Measurements from ENCODE around the gene SHC2.
"Not testable (repeated sequence)": the region's sequence is repeated elsewhere in the genome, so short reads cannot be mapped to it uniquely, and the experiment has no call there.

SHC2 gene

DNA sequence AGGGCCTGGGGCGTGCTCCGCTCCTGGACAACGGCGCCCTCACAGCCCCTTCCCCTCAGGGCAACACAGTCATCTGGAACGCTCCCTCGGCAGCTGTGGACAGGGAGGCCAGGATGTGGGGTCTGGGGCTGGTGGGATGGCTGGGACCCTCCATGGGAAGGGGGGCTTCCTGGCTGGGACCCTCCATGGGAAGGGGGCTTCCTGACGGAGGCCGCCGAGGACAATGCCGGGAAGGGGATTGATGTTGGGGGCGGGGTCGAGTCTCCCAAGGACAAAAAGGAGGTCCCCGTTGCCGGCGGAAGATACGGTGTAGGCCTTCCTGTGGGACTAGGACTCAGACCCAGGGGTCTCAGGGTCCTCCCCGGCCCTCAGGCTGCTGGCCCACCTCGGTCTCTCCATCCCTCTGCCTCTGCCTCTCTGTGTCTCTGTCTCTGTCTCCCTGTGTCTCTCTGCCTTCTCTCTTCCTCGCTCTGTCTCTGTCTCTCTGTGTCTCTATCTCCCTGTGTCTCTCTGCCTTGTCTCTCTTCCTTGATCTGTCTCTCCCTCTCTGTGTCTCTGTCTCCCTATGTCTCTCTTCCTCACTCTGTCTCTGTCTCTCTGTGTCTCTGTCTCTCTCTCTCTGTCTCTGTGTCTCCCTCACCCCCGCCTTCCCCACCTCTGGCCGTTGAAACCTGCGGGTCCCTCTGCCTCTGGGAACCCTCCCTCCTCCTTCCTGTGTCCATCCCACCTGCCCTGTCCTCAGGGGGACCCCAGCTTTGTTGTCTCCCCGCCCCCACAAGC is 32.7 kb upstream of the SHC2 start:
- DNase-seq (ENCODE audit: low read depth, low spot score) = no peak
- no peak overlapping the region for H3K27ac ChIP-seq

DNA sequence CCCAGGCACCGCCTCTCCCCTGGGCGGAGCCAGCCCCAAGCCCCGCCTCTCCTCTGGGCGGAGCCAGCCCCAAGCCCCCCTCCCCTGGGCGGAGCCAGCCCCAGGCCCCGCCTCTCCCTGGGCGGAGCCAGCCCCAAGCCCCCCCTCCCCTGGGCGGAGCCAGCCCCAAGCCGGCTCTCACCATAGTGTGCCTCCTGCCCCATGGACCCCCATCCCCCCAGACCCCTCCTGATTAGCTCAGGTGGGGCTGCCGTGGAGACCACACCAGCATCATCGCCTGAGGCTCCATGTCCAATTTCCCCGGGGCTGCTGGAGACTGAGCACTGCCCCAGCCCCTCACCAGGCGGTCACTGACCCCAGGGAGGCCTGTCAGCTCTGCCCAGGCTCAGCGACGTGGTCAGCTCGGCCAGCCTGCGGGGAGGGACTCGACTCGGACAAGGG is 31.3 kb upstream of the SHC2 start:
- no peak for DNase-seq (ENCODE audit: low read depth, low spot score)

DNA sequence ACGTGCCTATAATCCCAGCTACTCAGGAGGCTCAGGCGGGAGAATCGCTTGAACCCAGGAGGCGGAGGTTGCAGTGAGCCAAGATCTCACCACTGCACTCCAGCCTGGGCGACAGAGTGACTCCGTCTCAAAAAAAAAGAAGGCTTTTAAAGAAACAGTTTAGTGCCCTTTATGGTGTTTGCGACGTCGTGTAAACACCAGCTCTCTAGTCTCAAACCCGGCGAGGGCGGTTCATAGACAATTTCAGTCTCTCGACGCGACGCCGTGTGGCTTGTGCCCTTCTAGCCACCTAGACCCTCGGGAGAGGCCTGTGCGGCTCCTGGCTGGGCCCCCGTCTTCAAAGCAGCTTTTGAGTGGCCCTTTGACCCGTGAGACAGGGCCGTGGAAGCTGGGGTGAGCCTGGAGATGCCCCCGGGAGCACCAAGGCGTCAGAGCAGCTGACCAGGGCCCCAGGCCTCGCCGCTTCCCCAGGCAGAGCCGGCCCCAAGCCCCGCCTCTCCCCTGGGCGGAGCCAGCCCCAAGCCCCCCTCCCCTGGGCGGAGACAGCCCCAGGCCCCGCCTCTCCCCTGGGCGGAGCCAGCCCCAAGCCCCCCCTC is 30.4 kb upstream of the SHC2 start:
- H3K27ac ChIP-seq = no peak overlapping the region
- no peak for DNase-seq (ENCODE audit: low read depth, low spot score)

More for the DNA sequence above, 31.3 kb upstream of the SHC2 start:
- no peak overlapping the region for H3K27ac ChIP-seq

DNA sequence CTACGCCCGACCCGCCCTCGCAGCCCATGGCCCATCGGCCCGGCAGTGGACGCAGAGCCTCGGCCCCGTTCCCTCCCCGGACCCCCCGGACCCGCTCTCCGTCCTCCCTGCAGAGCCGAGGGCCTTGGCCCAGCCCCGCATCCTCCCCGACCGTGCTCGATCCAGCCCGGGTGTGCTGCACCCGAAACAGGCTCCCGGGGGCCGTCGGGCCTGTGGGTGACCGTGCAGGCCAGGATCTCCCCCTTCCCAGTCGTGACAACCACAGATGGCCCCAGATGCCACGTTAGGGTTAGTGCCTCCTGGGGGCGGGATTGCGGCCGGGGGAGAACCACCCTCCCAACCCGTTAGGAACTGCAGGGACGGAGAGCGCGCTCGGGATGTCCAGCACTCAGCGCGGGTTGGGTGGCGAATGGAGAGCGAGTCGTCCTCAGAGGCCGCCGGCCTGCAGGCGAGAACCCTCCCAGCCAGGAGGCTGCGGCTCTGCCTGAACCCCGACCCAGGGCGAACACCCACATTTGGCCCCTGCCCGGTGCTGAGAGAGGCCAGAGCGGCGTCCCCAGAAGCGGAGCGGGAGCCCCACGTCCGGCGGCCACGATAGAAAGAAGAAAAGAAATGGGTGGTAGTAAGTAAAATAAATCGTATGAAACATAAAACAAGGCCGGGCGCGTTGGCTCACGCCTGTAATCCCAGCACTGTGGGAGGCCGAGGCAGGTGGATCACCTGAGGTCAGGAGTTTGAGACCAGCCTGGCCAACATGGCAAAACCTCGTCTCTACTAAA is 28.8 kb upstream of the SHC2 start:
- H3K27ac ChIP-seq = peak overlapping the region; percentile 88
- DNase-seq (ENCODE audit: low read depth, low spot score) = no peak

DNA sequence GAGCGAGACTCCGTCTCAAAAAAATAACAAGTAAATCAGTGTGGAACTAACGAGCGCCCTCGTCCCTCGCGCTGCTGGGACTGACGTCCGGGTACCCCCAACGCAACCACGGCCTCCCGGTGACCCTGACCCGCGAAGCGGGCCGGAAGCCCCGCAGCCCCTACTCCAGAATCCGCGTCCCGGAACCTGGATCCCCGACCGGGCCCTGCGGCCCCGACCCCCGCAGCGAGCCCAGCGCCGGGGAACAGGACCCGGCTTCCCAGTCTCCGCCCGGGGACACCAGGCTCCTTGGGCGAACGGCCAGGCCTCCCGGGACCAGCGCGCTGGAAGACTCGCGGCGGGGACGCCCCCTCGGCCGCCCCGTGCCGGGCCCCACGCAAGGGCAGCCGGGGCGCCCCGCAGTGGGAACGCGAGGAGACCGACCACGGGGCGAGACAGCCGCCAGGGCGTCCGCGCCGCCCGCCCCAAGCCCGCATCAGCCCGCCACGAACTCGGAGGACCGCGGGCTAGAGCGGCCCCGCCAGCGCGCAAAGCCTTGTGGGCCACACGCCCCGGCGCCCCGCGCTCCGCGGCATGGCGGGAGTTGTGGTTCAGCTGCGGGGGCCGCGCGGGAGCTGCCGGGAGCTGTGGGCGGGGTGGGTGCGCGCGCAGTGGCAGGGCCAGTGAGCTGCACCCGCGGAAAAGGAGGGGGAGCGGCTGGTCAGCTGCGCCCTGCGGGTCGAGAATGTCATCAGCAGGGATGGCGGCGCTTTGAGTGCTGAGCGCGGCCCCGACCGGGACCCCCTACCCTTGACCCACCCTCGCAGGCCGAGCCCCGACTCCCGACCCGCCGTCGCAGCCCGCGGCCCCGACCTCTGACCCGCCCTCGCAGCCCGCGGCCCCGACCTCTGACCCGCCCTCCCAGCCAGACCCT is 27.9 kb upstream of the SHC2 start:
- peak overlapping the region; percentile 88 for H3K27ac ChIP-seq
- DNase-seq (ENCODE audit: low read depth, low spot score) = peak; percentile 64

DNA sequence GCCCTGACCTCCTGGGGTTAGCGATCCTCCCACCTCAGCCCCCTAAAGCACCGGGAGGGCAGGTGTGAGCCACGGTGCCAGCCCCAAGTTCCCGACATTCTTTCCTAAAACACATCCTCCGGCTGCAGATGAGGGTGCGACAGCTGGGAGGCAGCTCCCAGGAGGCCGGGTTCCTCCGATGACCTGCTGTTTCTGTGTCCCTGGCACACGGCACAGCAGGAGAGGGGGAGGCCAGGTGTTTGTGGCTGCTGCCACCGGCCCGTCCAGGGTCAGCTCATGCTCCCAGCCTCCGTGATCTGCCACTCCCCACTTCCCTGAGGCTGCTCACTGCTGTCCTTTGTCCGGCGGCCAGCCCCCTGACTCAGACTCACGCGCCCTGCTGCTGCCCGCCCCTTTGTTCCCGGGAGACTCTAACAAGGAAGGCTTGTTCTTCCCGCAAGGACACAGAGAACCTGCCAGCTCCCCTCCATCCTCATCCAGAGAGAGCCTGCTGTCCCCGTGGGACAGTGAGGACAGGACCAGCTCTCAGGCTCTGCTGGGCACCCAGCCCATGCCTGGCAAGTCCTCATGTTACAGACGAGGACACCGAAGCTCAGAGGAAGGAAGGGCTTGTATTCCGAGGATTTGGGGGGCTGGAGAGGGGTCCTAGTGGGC is 24.9 kb upstream of the SHC2 start:
- peak overlapping the region; percentile 29 for H3K27ac ChIP-seq
- no peak for DNase-seq (ENCODE audit: low read depth, low spot score)

DNA sequence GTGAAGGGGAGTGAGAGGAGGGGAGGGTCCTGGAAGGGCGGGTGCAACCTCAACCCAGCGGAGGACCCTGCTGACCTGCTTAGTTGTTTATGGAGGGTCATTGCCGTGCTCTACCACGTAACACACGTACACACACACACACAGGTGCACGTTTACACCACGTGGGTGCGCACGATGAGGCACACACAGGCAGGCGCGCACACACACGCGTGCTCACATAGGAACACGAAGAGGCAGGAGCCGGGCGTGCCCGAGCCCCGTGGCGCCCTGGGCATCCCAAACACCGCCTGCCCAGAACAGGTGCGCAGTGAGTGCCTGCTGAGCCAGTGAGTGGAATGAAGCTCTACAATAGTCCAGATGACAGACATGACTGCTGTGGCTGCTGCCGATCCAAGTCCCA is 24.2 kb upstream of the SHC2 start:
- H3K27ac ChIP-seq = peak overlapping the region; percentile 29
- DNase-seq (ENCODE audit: low read depth, low spot score) = no peak

DNA sequence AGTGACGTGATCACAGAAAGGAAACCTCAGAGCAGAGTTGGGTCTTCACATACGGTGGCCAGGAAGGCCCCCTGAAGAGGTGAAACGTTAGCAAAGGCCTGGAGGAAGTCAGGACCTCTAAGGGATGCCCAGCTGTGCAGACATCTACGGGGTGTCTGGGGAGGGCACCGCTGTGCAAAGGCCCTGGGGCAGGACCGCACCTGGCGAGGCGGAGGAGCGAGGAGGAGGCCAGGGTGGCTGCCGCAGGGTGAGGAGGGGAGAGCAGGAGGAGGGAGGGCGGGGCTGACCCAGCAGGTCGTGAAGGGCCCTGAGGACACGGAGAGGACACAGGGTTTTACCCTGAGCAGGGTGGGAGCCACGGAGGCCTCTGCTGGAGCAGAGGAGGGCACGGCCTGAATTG is 23.7 kb upstream of the SHC2 start:
- H3K27ac ChIP-seq = no peak overlapping the region
- DNase-seq (ENCODE audit: low read depth, low spot score) = no peak

DNA sequence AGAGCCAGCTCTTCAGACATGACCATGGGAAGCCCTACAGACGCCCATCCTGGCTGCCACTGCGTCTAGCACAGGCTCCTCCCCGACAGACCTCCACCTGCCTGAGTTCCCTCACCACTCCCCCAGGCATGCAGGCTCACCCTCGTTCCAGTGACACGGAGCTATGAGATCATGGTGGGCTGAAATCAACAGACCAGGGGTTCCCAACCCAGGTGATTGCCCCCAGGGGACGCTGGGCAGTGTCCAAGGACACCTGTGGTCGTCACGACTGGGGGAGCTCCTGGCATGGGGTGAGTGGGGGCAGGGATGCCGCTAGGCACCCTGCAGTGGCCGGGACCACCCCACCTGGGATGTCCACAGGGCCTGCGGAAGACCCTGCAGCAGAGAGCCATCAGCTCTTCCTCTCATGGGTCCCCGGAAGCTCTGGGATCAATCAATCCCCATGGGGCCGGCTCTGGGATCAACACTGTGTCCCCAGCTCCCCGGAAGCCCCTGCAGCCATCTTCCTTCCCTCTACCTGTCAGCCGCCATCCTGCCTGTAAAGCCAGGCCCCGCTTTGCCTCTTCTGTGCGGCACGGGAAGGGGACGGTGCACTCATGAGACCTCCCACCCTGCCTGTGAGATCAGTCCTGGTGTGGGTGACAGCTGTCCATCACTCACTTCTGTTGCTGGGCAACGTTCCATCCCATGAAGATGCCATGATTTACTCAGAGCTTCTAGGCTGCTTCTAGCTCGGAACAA is 22.7 kb upstream of the SHC2 start:
- H3K27ac ChIP-seq = no peak overlapping the region
- DNase-seq (ENCODE audit: low read depth, low spot score) = no peak

DNA sequence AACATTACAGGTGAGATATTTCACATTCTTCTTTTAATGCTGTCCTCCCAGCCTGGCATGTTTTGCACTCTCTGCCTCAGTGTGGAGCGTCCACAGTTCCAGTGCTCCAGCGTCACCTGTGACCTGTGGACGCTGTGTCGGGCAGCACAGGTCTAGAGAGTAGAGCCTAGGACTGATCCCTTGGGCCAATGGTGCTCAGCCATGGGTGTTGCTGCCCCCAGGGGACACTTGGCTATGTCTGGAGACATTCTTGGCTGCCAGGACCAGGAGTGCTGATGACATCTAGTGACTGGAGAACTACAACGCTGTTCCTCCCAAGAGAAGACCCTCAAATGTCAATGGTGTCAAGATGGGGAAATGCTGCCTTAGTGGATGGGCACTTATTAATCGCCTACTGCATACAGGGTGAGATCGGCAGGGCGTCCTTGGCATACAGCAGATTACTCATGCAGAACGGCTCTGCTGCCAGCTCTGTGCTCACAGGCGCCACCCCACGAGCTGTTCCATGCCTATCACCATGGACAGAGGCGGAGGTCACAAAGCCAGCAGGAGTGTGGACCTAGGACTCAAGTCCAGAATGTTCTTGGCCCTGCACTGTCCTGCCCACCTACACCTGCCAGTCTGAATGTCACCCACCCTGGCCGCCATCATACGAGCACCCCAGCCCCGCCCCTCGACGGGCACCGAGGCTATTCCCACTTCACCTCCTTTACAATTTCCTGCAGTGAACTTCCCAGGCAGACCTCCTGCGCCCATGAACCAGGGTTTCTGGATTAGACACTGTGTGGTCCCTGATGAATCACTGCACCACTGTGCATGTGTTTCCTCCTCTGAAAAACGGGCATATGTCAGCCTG is 21.6 kb upstream of the SHC2 start:
- DNase-seq (ENCODE audit: low read depth, low spot score) = no peak
- H3K27ac ChIP-seq = no peak overlapping the region

DNA sequence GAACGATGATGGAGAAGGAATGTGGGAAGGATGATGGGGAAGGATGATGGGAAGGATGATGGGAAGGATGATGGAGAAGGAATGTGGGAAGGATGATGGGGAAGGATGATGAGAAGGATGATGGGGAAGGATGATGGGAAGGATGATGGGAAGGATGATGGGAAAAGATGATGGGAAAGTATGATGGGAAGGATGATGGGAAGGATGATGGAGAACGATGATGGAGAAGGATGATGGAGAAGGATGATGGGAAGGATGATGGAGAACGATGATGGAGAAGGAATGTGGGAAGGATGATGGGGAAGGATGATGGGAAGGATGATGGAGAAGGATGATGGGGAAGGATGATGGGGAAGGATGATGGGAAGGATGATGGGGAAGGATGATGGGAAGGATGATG is 20.3 kb upstream of the SHC2 start:
- not testable (repeated sequence) for DNase-seq (ENCODE audit: low read depth, low spot score); H3K27ac ChIP-seq

DNA sequence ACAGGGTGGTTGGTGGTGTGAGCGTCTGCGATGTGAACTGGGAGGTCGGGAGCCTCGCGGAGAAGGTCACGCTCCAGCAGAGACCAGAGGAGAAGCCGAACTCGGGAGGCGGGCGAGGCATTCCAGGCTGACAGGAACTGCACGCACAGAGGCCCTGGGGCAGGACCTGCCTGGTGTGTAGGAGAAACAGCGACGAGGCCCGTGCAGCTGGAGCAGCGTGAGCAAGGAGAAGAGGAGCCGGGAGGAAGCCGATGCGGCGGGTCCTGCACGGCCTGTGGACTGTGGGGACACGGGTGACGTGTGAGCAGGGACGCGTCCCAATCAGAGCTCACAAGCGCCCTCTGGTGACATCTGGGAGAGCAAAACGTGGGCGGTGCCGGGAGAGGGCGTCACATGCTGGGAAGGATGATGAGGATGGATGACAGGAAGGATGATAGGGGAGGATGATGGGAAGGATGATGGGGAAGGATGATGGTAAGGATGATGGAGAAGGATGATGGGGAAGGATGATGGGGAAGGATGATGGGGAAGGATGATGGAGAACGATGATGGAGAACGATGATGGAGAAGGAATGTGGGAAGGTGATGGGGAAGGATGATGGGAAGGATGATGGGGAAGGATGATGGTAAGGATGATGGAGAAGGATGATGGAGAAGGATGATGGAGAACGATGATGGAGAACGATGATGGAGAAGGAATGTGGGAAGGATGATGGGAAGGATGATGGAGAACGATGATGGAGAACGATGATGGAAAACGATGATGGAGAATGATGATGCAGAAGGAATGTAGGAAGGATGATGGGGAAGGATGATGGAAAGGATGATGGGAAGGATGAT is 19.4 kb upstream of the SHC2 start:
- no peak for DNase-seq (ENCODE audit: low read depth, low spot score)
- H3K27ac ChIP-seq = no peak overlapping the region

DNA sequence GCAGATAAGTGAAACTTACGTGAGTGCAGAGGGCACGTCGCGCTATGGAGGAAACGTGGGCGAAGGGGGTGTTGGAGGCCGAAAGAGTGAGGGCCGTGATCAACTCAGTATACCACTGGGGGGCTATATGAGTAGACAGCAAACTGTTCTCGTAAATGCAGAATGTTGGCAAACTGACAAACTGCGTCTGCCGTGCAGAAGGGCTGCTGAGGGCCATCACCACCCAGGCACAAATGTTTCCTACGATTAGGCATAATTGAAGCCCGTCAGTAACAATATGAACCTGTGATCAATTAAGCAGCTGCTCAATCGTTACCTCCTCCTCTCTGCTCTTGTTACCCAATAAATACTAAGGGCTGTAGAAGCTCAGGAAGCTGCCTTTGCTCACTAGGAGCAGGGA is 18.1 kb upstream of the SHC2 start:
- H3K27ac ChIP-seq = no peak overlapping the region
- DNase-seq (ENCODE audit: low read depth, low spot score) = no peak

DNA sequence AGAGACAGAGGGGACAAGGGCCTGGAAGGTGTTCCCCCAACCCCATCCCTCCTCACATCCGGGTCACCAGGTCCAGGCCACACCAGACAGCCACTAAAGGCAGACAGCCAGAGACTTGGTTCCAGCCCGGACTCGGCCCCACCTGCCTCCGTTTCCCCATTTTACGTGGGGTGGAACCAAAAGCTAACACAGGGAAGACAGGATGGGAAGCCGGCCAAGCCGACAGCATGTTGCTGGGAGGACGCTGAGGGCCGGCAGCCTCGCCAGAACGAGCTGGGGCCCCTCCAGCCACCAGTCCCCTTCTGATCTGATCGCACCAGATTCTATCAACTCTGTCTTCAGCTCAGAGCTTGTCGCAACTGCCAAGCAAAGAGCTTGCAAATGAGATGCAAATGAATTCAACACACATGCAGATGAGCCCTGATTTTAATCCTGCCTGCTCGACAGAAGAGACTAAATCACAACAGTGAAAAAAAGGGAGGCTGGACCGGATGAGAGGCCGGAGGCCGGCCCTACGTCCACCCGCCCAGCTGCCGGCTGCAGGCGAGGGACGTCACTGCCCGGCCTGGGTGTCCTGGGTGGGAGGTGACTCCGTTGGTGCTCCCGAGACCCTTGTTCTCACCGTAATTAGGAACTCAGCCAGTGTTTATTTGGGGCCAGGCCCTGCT is 17.5 kb upstream of the SHC2 start:
- no peak for DNase-seq (ENCODE audit: low read depth, low spot score)
- H3K27ac ChIP-seq = no peak overlapping the region

DNA sequence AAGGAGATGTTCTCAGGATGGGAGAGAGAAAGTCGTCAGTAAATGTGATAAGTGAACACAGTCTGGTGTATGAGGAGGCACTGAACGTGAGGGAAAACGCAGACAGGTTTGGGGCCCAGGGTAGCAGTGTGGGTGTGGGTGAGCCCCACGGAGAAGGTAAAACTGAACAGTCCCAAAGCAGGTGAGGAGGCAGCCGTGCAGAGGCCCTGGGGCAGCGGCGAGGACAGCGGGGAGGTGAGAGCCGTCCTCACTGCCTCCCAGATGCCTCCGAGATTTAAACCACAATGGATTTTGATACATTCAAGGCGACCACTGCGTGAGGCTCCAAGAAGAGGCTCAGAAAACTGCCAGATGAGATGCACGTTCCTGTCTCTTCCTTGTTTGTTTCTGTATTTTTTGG is 14.5 kb upstream of the SHC2 start:
- no peak overlapping the region for H3K27ac ChIP-seq
- no peak for DNase-seq (ENCODE audit: low read depth, low spot score)

DNA sequence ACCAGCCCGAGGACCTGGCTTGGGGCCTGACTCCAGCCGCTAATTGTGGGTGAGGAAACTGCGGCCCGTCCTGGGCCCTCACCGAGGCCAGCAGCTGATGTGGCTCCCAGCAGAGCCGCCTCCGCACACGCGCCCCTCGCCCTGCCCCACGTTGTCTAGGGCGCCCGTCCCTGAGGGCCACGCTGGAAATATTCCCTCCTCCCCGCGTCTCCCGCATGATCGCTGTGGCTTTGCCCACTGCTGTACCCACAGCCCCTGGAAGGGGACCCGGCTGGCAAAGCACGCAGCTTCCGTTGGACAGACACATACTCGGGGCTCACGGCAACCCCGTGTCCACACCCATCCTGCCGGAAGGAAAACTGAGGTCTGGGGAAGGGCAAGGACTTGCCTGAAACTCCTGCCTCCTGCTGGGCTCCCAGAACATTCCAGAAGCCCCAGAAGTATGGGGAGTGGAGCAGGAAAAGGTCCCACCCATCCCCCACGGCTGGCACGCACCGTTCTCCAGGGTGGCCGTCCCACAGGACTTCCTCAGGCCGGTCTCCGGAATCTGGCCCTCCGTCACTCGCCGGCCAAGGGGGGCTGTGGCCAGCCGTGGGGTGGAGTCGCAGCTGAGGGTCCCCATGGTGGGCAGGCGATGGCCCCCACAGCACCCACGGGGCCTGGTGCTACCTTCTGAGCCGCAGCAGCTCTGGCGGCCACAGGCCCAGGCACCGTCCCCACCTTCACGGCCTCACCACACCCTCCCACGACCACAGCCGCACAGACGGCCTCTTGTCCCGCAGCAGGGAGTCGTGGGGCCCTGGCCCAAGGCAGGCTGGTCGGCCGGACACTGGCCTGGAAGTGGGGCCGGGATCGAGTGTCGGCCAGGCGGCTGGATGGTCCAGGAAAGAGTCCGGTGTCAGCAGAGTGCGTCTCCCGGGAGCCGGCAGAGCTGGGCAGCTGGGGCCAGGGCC is 13.6 kb upstream of the SHC2 start:
- no peak for DNase-seq (ENCODE audit: low read depth, low spot score)
- H3K27ac ChIP-seq = no peak overlapping the region
